Naive thymus-derived CD4-positive, alpha-beta T cell (primary cell): ENCODE data around the gene EVA1B. TPM values are rescaled to one million over a fixed set of nuclear protein-coding genes. Genes with fewer than 3 reads are reported as not detected.

Experiments used
- ATAC-seq: fragments of 150-1000 bp; cut with Tn5 transposase; 2 replicates; pipeline ENCODE4 v1.10.0; 2021; ENCODE audit warnings: mild to moderate bottlenecking, moderate library complexity
- CTCF ChIA-PET: fragments of 350-600 bp; sonication (Branson Sonifier 250); formaldehyde crosslinking; loops from one replicate; lab custom pipeline; 2021; ENCODE audit warnings: antibody characterized with exemption; lab: Charles Lee
- POLR2A ChIA-PET: fragments of 350-600 bp; sonication (Branson Sonifier 250); formaldehyde crosslinking; loops from one replicate; lab custom pipeline; 2021; ENCODE audit warnings: antibody characterized with exemption, inconsistent platforms; lab: Charles Lee
- DNase-seq, 9 donors: peaks; one replicate each; pipeline versions ENCODE4 v3.0.0 to v3.0.0-alpha.2; 2020 to 2022; ENCODE audit warnings: mixed read lengths in 1 of 9
- H3K27ac ChIP-seq: one replicate; pipeline ENCODE4 v1.7.0; 2013; ENCODE audit warnings: mild to moderate bottlenecking, low read depth, low read length, moderate library complexity
- H3K27me3 ChIP-seq, 2 donors: one replicate each; pipeline ENCODE4 v1.7.0; 2013; ENCODE audit warnings: low read length in 2 of 2, mild to moderate bottlenecking in 2 of 2, moderate library complexity in 2 of 2; ENCODE audit not compliant: control insufficient read depth in 2 of 2, insufficient read depth in 2 of 2
- H3K36me3 ChIP-seq, 3 experiments: 1 replicate in 2 of 3; 2 replicates in 1 of 3; pipeline ENCODE4 v1.7.0; 2013; ENCODE audit warnings: low read length in 3 of 3, mild to moderate bottlenecking in 3 of 3, moderate library complexity in 1 of 3; ENCODE audit not compliant: insufficient read depth in 3 of 3, control insufficient read depth in 2 of 3
- H3K4me1 ChIP-seq, 2 donors: one replicate each; pipeline ENCODE4 v1.7.0; 2013; ENCODE audit warnings: low read length in 2 of 2, mild to moderate bottlenecking in 2 of 2, moderate library complexity in 1 of 2; ENCODE audit not compliant: control insufficient read depth in 2 of 2, insufficient read depth in 2 of 2
- H3K4me3 ChIP-seq: 2 replicates; pipeline ENCODE4 v1.7.0; 2013; ENCODE audit warnings: mild to moderate bottlenecking, low read length
- H3K9me3 ChIP-seq, 3 experiments: 1 replicate in 2 of 3; 2 replicates in 1 of 3; pipeline ENCODE4 v1.7.0; 2013; ENCODE audit warnings: low read length in 3 of 3; ENCODE audit not compliant: control insufficient read depth in 2 of 3
- H3K27ac Mint-ChIP-seq, 9 donors: one replicate each; pipeline ENCODE4 v1.8.0; 2020 to 2022; ENCODE audit warnings: mixed read lengths in 9 of 9, mild to moderate bottlenecking in 8 of 9, moderate library complexity in 5 of 9, inconsistent platforms in 2 of 9
- H3K27me3 Mint-ChIP-seq, 5 donors: one replicate each; pipeline ENCODE4 v1.8.0; 2021 to 2022; ENCODE audit warnings: mixed read lengths in 5 of 5, mild to moderate bottlenecking in 1 of 5
- H3K36me3 Mint-ChIP-seq, 5 donors: one replicate each; pipeline ENCODE4 v1.8.0; 2020 to 2022; ENCODE audit warnings: mixed read lengths in 5 of 5, mild to moderate bottlenecking in 3 of 5, inconsistent platforms in 1 of 5
- H3K4me1 Mint-ChIP-seq, 7 donors: one replicate each; pipeline ENCODE4 v1.8.0; 2020 to 2022; ENCODE audit warnings: mixed read lengths in 7 of 7, mild to moderate bottlenecking in 3 of 7, inconsistent platforms in 1 of 7
- H3K4me3 Mint-ChIP-seq, 10 donors: one replicate each; pipeline ENCODE4 v1.8.0; 2020 to 2022; ENCODE audit warnings: mild to moderate bottlenecking in 10 of 10, mixed read lengths in 10 of 10, moderate library complexity in 6 of 10, inconsistent platforms in 2 of 10
- H3K9me3 Mint-ChIP-seq, 11 donors: one replicate each; pipeline ENCODE4 v1.8.0; 2020 to 2022; ENCODE audit warnings: mixed read lengths in 11 of 11, mild to moderate bottlenecking in 4 of 11, inconsistent platforms in 1 of 11, moderate library complexity in 1 of 11
- intact Hi-C, 2 donors: fragments of 100-400 bp; cut with micrococcal nuclease; formaldehyde crosslinking; loops; one replicate each; pipeline ENCODE4 v1.15.1; 2023
- polyA plus RNA-seq, 2 donors: library from polyadenylated mRNA; unstranded; fragments of 300-500 nt; fragmentation: Illumina TruSeq; gene quantifications; one replicate each; pipeline ENCODE4 v1.2.3, GENCODE V29; 2021
- total RNA-seq, 6 experiments: library from RNA in 5 of 6; stranded (reverse) in 5 of 6; gene quantifications; 1 replicate in 5 of 6; 2 replicates in 1 of 6; pipeline ENCODE4 v1.2.3 and lab custom pipeline; 2021 to 2026

EVA1B gene
- total and polyA plus RNA-seq, 7 experiments from 2014 or later: 0.43 to 12.5 (median 1.5) TPM

DNA sequence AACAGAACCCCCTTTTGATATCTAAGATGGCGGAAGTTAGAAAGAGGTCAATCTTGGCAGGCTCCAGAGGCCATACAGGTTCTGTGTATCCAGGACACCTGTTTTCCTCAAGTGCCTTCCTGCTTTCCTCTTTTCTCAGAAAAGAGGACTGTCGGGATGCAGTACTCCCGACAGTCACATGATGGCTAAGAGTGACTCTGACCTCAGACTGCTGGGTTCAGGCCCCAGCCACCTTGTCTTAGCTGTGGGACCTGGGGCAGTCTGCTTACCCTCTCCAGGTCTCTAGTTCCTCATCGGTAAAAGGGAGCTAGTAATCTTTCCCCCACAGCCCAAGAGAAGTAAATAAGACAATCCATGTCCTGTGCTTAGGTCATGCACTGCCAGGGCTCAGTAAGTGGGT, 32.4 kb upstream of the EVA1B start:
- H3K27me3 ChIP-seq: no peaks in the 10 kb centered on the region
- intact Hi-C loops: no loop called here
- no peaks in the 10 kb centered on the region for H3K27me3 Mint-ChIP-seq
- ChIA-PET CTCF (interaction anchor here (2.1 to 7.6 kb wide), 2 partner anchors 13 kb away, joined by 10 to 115 read pairs; no protein-coding TSS in a partner anchor), POLR2A (interaction anchor here (13.8 kb wide), 1 partner anchor 12 kb away, joined by 155 read pairs; no protein-coding TSS in a partner anchor)
- no peak overlapping the region for H3K27ac ChIP-seq
- H3K27ac Mint-ChIP-seq: peak overlapping the region in 1 of 9 donors; percentile 52
- H3K9me3 ChIP-seq: no peaks in the 10 kb centered on the region
- H3K4me3 ChIP-seq: no peak overlapping the region
- peaks cover 14 to 42% (median 38%) of the 10 kb centered on the region in 7 donors for H3K4me1 Mint-ChIP-seq
- peaks cover 4 to 28% of the 10 kb centered on the region in 2 donors for H3K4me1 ChIP-seq
- H3K36me3 Mint-ChIP-seq: peaks cover 9 to 34% (median 21%) of the 10 kb centered on the region in 5 donors
- no peak for ATAC-seq
- no peaks in the 10 kb centered on the region for H3K9me3 Mint-ChIP-seq
- H3K36me3 ChIP-seq: peaks cover 0 to 71% (median 8%) of the 10 kb centered on the region in 3 experiments
- H3K4me3 Mint-ChIP-seq: no peak overlapping the region
- no peak for DNase-seq

DNA sequence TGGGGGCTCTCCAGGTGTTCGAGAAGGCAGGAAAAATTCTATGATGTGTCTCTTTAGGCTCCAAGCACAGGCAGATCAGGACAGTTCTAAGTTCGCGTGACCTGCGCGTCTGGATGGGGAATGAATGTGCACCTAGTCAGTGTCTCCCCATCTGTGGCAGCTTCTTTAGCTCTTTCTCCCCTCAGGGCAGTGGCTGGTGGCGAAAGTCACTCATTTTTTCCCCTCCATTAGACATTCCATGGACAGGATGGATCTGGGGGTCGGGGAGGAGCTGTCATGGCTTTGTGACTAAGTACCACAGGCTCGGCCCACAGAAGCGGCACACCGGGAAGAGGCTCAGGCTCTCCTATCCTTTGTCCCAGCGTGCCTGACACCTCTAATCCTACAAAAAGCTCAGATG, 31.0 kb upstream of the EVA1B start:
- Histone ChIP-seq H3K4me3 (no peak overlapping the region), H3K36me3 (peaks cover 0 to 69% (median 8%) of the 10 kb centered on the region in 3 experiments), H3K27me3 (no peaks in the 10 kb centered on the region), H3K27ac (no peak overlapping the region), H3K9me3 (no peaks in the 10 kb centered on the region), H3K4me1 (peaks cover 4 to 29% of the 10 kb centered on the region in 2 donors)
- Mint-ChIP-seq H3K4me3 (peak overlapping the region in 1 of 10 donors; percentile 20), H3K4me1 (peaks cover 14 to 42% (median 35%) of the 10 kb centered on the region in 7 donors), H3K27ac (peak overlapping the region in 4 of 9 donors; percentile 19 to 53 (median 28)), H3K27me3 (no peaks in the 10 kb centered on the region), H3K9me3 (no peaks in the 10 kb centered on the region), H3K36me3 (peaks cover 9 to 28% (median 15%) of the 10 kb centered on the region in 5 donors)
- intact Hi-C loops: no loop called here
- DNase-seq (no peak), ATAC-seq (no peak)
- POLR2A ChIA-PET: interaction anchor here (1.1 to 13.8 kb wide), 2 partner anchors 12 to 13 kb away, joined by 4 to 155 read pairs; no protein-coding TSS in a partner anchor
- CTCF ChIA-PET: interaction anchor here (7.6 kb wide), 1 partner anchor 14 kb away, joined by 115 read pairs; no protein-coding TSS in a partner anchor

DNA sequence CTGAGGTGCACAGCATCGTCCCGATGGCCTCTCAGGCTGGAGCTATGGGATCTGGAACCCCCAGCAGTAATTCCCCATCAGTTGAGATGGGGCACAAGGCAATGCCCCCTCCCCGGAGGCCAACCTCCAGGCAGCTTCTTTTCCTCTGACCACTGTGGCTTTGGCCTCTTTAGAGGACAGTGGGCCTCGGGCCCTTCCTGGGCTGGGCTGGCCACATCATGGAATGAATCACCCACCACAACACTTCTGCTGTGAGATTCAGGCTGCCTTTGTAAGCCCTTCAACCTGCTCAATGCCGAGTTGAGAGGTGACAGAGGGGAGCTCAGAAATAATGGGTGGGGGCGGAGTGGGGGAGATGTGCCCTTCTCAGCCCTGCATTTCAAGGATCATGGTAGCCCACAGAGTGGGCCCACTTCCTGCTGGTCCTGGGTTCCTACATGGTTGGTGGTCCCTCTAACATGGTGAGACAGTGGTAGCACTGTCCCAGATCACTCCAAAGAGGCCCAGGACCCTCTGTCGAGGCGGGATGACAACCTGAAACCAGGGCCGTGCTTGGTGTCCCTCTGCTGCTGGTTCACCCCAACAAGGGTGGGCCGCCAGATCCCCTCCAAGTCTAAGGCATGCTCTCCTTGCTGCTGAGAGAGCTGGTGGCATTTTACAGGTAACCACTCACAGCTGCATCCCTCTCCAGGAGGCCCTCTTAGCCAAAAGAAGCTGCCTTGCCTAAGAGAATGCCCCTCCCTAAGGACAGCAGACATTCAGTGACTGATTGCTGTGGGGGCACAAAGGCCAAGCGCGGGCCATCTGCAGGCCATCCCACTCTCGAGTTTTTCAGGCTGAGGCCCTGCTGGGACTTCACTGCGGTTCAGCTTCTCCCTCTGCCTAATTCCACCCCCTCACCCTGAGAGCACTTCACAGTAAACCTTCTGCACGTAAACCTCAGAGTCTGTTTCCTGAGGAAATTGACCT, 29.7 kb upstream of the EVA1B start:
- Histone ChIP-seq H3K9me3 (no peaks in the 10 kb centered on the region), H3K27ac (no peak overlapping the region), H3K36me3 (peaks cover 6 to 64% (median 12%) of the 10 kb centered on the region in 3 experiments), H3K4me1 (peaks cover 4 to 22% of the 10 kb centered on the region in 2 donors), H3K27me3 (no peaks in the 10 kb centered on the region), H3K4me3 (no peak overlapping the region)
- Mint-ChIP-seq H3K36me3 (peaks cover 8 to 22% (median 14%) of the 10 kb centered on the region in 5 donors), H3K4me3 (peak overlapping the region in 2 of 10 donors; percentile 27 to 37), H3K27me3 (no peaks in the 10 kb centered on the region), H3K27ac (peak overlapping the region in 5 of 9 donors; percentile 46 to 83 (median 63)), H3K4me1 (peaks cover 6 to 37% (median 34%) of the 10 kb centered on the region in 7 donors), H3K9me3 (no peaks in the 10 kb centered on the region)
- CTCF ChIA-PET: interaction anchor here (7.6 kb wide), 1 partner anchor 15 kb away, joined by 115 read pairs; no protein-coding TSS in a partner anchor
- DNase-seq (no peak), ATAC-seq (no peak)
- intact Hi-C loops: no loop called here
- POLR2A ChIA-PET: interaction anchor here (0.6 to 13.8 kb wide), 3 partner anchors 10 to 268 kb away, joined by 3 to 155 read pairs (median 6); no protein-coding TSS in a partner anchor

DNA sequence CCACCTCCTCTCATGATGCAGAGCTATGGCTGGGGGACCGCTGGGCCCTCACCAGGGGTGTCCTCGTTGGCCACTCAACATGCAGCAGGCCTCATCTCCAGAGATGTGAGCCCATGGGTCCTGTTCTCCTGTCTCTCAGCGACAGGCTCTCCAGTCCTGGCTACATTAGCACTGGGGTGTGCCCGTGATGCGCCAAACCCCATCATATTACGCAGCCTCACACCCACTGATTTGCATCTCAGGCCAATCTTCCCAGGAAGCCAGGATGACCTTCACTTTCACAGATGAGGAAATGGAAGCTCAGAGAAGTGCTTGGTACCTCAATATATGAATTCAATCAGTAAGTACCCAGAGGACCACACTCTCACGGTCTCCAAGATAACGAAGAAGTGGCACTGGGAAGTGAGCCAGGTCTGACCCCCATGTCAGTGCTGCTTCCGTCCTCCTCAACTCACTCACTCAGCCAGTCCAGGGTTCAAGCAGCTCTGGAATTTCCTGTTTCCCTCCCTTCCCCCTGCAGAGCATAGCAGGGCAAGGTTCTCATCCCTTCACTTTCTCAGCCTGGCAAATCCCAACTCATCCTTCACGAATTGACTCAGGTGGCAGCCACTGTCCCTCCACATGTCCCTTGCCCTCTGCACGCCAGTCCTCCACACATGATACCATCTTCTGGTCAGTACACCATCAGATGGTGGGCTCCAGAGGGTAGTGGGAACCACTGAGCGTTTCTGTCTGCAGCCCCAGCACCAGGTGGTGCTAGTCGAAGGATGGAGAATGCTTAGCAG, 28.9 kb upstream of the EVA1B start:
- Mint-ChIP-seq H3K36me3 (peaks cover 4 to 21% (median 15%) of the 10 kb centered on the region in 5 donors), H3K4me1 (peaks cover 6 to 38% (median 33%) of the 10 kb centered on the region in 7 donors), H3K9me3 (no peaks in the 10 kb centered on the region), H3K4me3 (peak overlapping the region in 2 of 10 donors; percentile 27 to 37), H3K27ac (peak overlapping the region in 8 of 9 donors; percentile 1 to 93 (median 68)), H3K27me3 (no peaks in the 10 kb centered on the region)
- Histone ChIP-seq H3K4me3 (no peak overlapping the region), H3K27ac (peak overlapping the region; percentile 50), H3K27me3 (no peaks in the 10 kb centered on the region), H3K4me1 (peaks cover 4 to 22% of the 10 kb centered on the region in 2 donors), H3K9me3 (no peaks in the 10 kb centered on the region), H3K36me3 (peaks cover 6 to 62% (median 10%) of the 10 kb centered on the region in 3 experiments)
- no peak for ATAC-seq
- DNase-seq: no peak
- intact Hi-C loops: no loop called here
- ChIA-PET POLR2A (interaction anchor here (0.9 to 13.8 kb wide), 3 partner anchors 10 to 34 kb away, joined by 3 to 155 read pairs (median 3); no protein-coding TSS in a partner anchor), CTCF (interaction anchor here (2.2 to 7.6 kb wide), 3 partner anchors 10 to 67 kb away, joined by 11 to 115 read pairs (median 17); no protein-coding TSS in a partner anchor)

GRCh38 chr1:36351227-36351977, 28.0 kb upstream of the EVA1B start:
- H3K4me1 ChIP-seq: peaks cover 4 to 22% of the 10 kb centered on the region in 2 donors
- Mint-ChIP-seq H3K4me3 (peak overlapping the region in 6 of 10 donors; percentile 16 to 74 (median 50)), H3K9me3 (no peaks in the 10 kb centered on the region), H3K27me3 (no peaks in the 10 kb centered on the region), H3K36me3 (peaks cover 0 to 22% (median 18%) of the 10 kb centered on the region in 5 donors), H3K27ac (peak overlapping the region in 8 of 9 donors; percentile 75 to 94 (median 88)), H3K4me1 (peaks cover 6 to 38% (median 33%) of the 10 kb centered on the region in 7 donors)
- peak overlapping the region; percentile 50 for H3K27ac ChIP-seq
- H3K36me3 ChIP-seq: peaks cover 6 to 64% (median 6%) of the 10 kb centered on the region in 3 experiments
- ATAC-seq (peak; percentile 17), DNase-seq (peak in 1 of 9 donors; percentile 4)
- intact Hi-C loops: loop anchor here (1.0 to 2.0 kb wide), 3 partner anchors 17 to 69 kb away; no protein-coding TSS in a partner anchor
- no peaks in the 10 kb centered on the region for H3K27me3 ChIP-seq
- H3K9me3 ChIP-seq: no peaks in the 10 kb centered on the region
- ChIA-PET POLR2A (interaction anchor here (0.5 to 13.8 kb wide), 8 partner anchors 9 to 46 kb away, joined by 3 to 155 read pairs (median 8); partner anchors contain the start of gene LSM10), CTCF (interaction anchor here (0.6 to 7.6 kb wide), 7 partner anchors 8 to 68 kb away, joined by 4 to 115 read pairs (median 6); no protein-coding TSS in a partner anchor)
- no peak overlapping the region for H3K4me3 ChIP-seq
